GM11168 (cell line): ENCODE data around the gene ZNF473.
"Not testable (repeated sequence)": the region's sequence is repeated elsewhere in the genome, so short reads cannot be mapped to it uniquely, and the experiment has no call there.

ENCODE experiments used
- in situ Hi-C: fragments of 300-500 bp; cut with MboI; formaldehyde crosslinking; loops from one replicate; pipeline ENCODE4 v1.12.0; 2022; ENCODE audit warnings: low sequenced_read_pairs; ENCODE audit not compliant: unreplicated experiment

Gene ZNF473

DNA sequence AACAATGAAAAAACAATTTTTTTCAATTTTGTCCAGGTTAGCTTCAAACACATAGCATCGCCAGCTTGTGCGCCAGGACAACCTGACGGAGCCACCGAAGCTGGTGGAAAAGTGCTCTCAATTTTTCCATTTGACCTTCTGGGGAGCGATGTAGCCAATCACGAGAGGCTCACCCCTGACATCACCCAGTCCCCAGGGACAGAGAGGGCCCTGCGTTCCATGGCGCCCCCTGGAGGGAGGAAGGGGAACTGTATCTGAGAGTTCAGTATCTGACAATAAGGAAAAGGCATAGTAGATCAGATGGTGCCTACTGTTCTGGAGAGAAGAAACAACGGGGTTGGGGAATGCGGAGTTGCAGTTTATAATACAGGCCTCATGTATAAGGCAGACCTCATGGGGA, 64.9 kb downstream of the ZNF473 start:
- in situ Hi-C loops, result not testable (repeated sequence)

GRCh38 chr19:50091786-50092185, 66.0 kb downstream of the ZNF473 start:
- in situ Hi-C loops, result not testable (repeated sequence)

DNA sequence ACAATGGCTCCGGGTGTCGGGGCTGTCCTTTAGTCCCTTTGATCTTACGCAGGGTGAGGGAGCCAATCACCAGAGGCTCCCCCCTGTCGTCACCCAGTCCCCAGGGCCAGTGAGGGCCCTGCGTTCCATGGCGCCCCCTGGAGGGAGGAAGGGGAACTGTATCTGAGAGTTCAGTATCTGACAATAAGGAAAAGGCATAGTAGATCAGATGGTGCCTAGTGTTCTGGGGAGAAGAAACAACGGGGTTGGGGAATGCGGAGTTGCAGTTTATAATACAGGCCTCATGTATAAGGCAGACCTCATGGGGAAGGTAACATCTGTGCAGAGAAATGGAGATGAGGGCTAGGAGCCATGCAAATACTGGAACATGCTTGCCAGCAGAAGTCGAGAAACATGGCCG, 66.8 kb downstream of the ZNF473 start:
- in situ Hi-C loops, result not testable (repeated sequence)

DNA sequence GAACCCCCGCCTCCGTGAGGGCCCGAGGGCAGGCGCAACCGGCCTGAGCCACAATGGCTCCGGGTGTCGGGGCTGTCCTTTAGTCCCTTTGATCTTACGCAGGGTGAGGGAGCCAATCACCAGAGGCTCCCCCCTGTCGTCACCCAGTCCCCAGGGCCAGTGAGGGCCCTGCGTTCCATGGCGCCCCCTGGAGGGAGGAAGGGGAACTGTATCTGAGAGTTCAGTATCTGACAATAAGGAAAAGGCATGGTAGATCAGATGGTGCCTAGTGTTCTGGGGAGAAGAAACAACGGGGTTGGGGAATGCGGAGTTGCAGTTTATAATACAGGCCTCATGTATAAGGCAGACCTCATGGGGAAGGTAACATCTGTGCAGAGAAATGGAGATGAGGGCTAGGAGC, 72.1 kb downstream of the ZNF473 start:
- in situ Hi-C loops, result not testable (repeated sequence)

DNA sequence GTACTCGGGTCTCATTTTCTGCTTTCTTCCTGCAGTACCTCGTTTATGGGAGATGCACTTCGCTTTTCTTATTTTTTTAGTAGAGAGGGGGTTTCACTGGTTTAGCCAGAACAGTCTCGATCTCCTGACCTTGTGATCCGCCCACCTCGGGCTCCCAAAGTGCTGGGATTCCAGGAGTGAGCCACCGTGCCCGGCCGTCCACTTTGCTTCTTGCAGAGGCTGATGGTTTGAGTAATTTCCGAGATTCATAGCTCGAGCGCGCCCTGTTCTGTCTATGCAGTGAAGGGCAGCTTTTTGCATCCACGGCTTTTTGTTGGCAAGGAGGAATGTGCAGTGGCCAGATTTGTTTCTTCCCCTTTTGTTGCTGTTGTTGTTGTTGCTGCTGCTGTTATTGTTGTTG, 73.1 kb downstream of the ZNF473 start:
- in situ Hi-C loops, result not testable (repeated sequence)

GRCh38 chr19:50099696-50100095, 73.9 kb downstream of the ZNF473 start:
- in situ Hi-C loops, result not testable (repeated sequence)

GRCh38 chr19:50100946-50101345, 75.1 kb downstream of the ZNF473 start:
- in situ Hi-C loops, result not testable (repeated sequence)
